Neural progenitor cell (in vitro differentiated cells): Measurements from ENCODE around the gene SPINK13. TPM values are rescaled to one million over a fixed set of nuclear protein-coding genes. Genes with fewer than 3 reads are reported as not detected.
"Not testable (repeated sequence)": the region's sequence is repeated elsewhere in the genome, so short reads cannot be mapped to it uniquely, and the experiment has no call there.

Experiments
- DNase-seq: peaks from one replicate; pipeline ENCODE4 v3.0.0-alpha.2; 2016; ENCODE audit warnings: low spot score
- H2AFZ ChIP-seq: fragments of 200-600 bp; sonication (generic); replicated peaks from 2 replicates; pipeline ENCODE4 v1.6.1; 2016; ENCODE audit warnings: antibody characterized with exemption
- H3F3A ChIP-seq: fragments of 200-600 bp; sonication (generic); 2 replicates; pipeline ENCODE4 v1.6.1; 2016; ENCODE audit warnings: antibody characterized with exemption, low read depth
- H3K27ac ChIP-seq: fragments of 200-600 bp; sonication (generic); 2 replicates; pipeline ENCODE4 v1.5.1; 2016; ENCODE audit warnings: mild to moderate bottlenecking
- H3K27me3 ChIP-seq: fragments of 200-600 bp; sonication (generic); 2 replicates; pipeline ENCODE4 v1.6.1; 2016; ENCODE audit warnings: mild to moderate bottlenecking, moderate library complexity
- H3K36me3 ChIP-seq: fragments of 200-600 bp; sonication (generic); 2 replicates; pipeline ENCODE4 v1.5.1; 2016
- H3K4me1 ChIP-seq: fragments of 200-600 bp; sonication (generic); 2 replicates; pipeline ENCODE4 v1.6.1; 2016; ENCODE audit warnings: mixed run types
- H3K4me2 ChIP-seq: fragments of 200-600 bp; sonication (generic); 2 replicates; pipeline ENCODE4 v1.6.1; 2016
- H3K4me3 ChIP-seq: fragments of 200-600 bp; sonication (generic); 2 replicates; pipeline ENCODE4 v1.5.1; 2016
- H3K79me2 ChIP-seq: fragments of 200-600 bp; sonication (generic); 2 replicates; pipeline ENCODE4 v1.6.1; 2016; ENCODE audit warnings: low read depth
- H3K9ac ChIP-seq: fragments of 200-600 bp; sonication (generic); 2 replicates; pipeline ENCODE4 v1.6.1; 2016
- H3K9me3 ChIP-seq: fragments of 200-600 bp; sonication (generic); 2 replicates; pipeline ENCODE4 v1.5.1; 2016; ENCODE audit warnings: low read depth
- H4K20me1 ChIP-seq: fragments of 200-600 bp; sonication (generic); 2 replicates; pipeline ENCODE4 v1.6.1; 2016; ENCODE audit warnings: low read depth
- H3K27ac Mint-ChIP-seq: 3 replicates; pipeline ENCODE4 v1.8.0; 2021; ENCODE audit warnings: mixed read lengths
- H3K27me3 Mint-ChIP-seq: 2 replicates; pipeline ENCODE4 v1.8.0; 2022; ENCODE audit warnings: low read depth, mild to moderate bottlenecking, inconsistent platforms, moderate library complexity, mixed read lengths; ENCODE audit not compliant: insufficient read depth
- H3K36me3 Mint-ChIP-seq: 3 replicates; pipeline ENCODE4 v1.8.0; 2021; ENCODE audit warnings: mixed read lengths
- H3K4me1 Mint-ChIP-seq: 3 replicates; pipeline ENCODE4 v1.8.0; 2021; ENCODE audit warnings: mixed read lengths
- H3K4me3 Mint-ChIP-seq: 3 replicates; pipeline ENCODE4 v1.8.0; 2021; ENCODE audit warnings: mild to moderate bottlenecking, moderate library complexity, mixed read lengths
- H3K9me3 Mint-ChIP-seq: 3 replicates; pipeline ENCODE4 v1.8.0; 2020; ENCODE audit warnings: mixed read lengths
- EZH2 ChIP-seq: fragments of 200-600 bp; sonication (generic); IDR thresholded peaks from 2 replicates; pipeline ENCODE4 v1.6.1; 2017; ENCODE audit warnings: antibody characterized with exemption, mild to moderate bottlenecking, moderate library complexity
- EZH2phosphoT487 ChIP-seq: fragments of 200-600 bp; sonication (generic); IDR thresholded peaks from 2 replicates; pipeline ENCODE4 v1.6.1; 2017; ENCODE audit warnings: antibody characterized with exemption
- total RNA-seq: library from RNA; depleted of rRNA; stranded (reverse); fragments of >200 nt; gene quantifications from 2 replicates; pipeline ENCODE4 v1.2.3, GENCODE V29; 2015; ENCODE audit warnings: low replicate concordance
- TF ChIP-seq, protein P1 (sequence below): fragments of 200-600 bp; sonication (generic); IDR thresholded peaks from 2 replicates; pipeline ENCODE4 v1.5.1; 2017; ENCODE audit warnings: antibody characterized with exemption, mild to moderate bottlenecking

Gene SPINK13
- total RNA-seq, 1 donor from 2014 or later = not detected

DNA sequence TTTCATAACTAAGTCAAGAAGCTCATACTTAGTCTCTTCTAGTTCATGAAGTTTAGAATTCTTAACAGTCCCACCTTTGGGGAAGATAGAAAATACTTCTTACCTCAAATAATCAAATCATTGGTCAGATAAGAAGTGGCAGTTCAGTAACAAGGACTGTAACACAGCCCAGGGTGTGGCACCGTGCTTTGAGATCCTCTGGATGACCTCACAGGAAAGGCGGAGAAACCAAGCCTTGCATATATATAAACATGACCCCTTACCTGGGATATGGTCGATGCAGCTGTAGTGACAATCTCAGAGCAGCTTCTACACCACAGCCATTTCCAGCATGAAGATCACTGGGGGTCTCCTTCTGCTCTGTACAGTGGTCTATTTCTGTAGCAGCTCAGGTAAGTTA is 43.6 kb downstream of the SPINK13 start, which contains the start of gene SPINK7:
SPINK7 (plus strand) TSS at position 271 of the 400 bp plus-strand sequence; CDS start at position 332, 61 bp downstream.
- Histone ChIP-seq H3K36me3 (no peaks in the 10 kb centered on the region), H3K27me3 (no peaks in the 10 kb centered on the region), H2AFZ (no peak within 1 kb of the TSS), H3F3A (no peaks in the 10 kb centered on the region), H3K4me3 (no peak within 1 kb of the TSS), H3K79me2 (no peaks in the 10 kb centered on the region), H3K4me1 (peaks cover 7% of the 10 kb centered on the region), H3K4me2 (no peak within 1 kb of the TSS), H4K20me1 (no peaks in the 10 kb centered on the region), H3K27ac (no peak within 1 kb of the TSS), H3K9ac (no peak within 1 kb of the TSS), H3K9me3 (no peaks in the 10 kb centered on the region)
- Mint-ChIP-seq H3K27me3 (no peaks in the 10 kb centered on the region), H3K4me3 (no peak within 1 kb of the TSS), H3K27ac (no peak within 1 kb of the TSS), H3K36me3 (no peaks in the 10 kb centered on the region), H3K4me1 (no peaks in the 10 kb centered on the region), H3K9me3 (peaks cover 8% of the 10 kb centered on the region)
- DNase-seq = no peak
- TF ChIP-seq EZH2 (no peak), EZH2phosphoT487 (no peak)
- TF ChIP-seq, protein P1, sequence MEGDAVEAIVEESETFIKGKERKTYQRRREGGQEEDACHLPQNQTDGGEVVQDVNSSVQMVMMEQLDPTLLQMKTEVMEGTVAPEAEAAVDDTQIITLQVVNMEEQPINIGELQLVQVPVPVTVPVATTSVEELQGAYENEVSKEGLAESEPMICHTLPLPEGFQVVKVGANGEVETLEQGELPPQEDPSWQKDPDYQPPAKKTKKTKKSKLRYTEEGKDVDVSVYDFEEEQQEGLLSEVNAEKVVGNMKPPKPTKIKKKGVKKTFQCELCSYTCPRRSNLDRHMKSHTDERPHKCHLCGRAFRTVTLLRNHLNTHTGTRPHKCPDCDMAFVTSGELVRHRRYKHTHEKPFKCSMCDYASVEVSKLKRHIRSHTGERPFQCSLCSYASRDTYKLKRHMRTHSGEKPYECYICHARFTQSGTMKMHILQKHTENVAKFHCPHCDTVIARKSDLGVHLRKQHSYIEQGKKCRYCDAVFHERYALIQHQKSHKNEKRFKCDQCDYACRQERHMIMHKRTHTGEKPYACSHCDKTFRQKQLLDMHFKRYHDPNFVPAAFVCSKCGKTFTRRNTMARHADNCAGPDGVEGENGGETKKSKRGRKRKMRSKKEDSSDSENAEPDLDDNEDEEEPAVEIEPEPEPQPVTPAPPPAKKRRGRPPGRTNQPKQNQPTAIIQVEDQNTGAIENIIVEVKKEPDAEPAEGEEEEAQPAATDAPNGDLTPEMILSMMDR = no peak

DNA sequence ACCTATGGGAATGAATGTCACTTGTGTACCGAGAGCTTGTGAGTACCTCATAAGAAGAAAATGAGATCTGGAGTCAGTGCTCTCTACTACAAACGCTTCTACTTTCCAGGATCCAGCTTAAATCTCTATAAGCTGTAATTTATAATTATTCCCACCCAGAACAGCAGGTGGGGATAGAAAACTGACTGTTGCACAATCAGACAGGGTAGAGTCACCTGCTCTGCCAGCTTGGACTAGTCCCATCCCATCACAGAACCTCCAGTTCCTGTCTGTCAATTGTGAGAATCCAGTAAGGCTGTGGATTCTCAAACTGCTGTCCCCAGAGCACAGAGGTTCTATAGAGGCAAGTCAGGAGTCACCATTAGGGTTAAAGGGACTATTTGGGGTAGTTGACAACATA is 45.6 kb downstream of the SPINK13 start:
- Histone ChIP-seq H3K9me3 (no peaks in the 10 kb centered on the region), H3K27ac (no peak overlapping the region), H2AFZ (no peak overlapping the region), H3K9ac (no peak overlapping the region), H3K36me3 (no peaks in the 10 kb centered on the region), H3K4me1 (peaks cover 7% of the 10 kb centered on the region), H3F3A (no peaks in the 10 kb centered on the region), H3K4me3 (no peak overlapping the region), H3K4me2 (no peak overlapping the region), H3K79me2 (no peaks in the 10 kb centered on the region), H3K27me3 (no peaks in the 10 kb centered on the region), H4K20me1 (no peaks in the 10 kb centered on the region)
- no peak for DNase-seq
- no peak for TF ChIP-seq EZH2
- TF ChIP-seq, protein P1 = no peak
- no peak for TF ChIP-seq EZH2phosphoT487
- H3K27ac Mint-ChIP-seq = no peak overlapping the region
- no peak overlapping the region for H3K4me3 Mint-ChIP-seq
- no peaks in the 10 kb centered on the region for H3K36me3 Mint-ChIP-seq
- no peaks in the 10 kb centered on the region for H3K27me3 Mint-ChIP-seq
- H3K4me1 Mint-ChIP-seq = no peaks in the 10 kb centered on the region
- peaks cover 3% of the 10 kb centered on the region for H3K9me3 Mint-ChIP-seq

DNA sequence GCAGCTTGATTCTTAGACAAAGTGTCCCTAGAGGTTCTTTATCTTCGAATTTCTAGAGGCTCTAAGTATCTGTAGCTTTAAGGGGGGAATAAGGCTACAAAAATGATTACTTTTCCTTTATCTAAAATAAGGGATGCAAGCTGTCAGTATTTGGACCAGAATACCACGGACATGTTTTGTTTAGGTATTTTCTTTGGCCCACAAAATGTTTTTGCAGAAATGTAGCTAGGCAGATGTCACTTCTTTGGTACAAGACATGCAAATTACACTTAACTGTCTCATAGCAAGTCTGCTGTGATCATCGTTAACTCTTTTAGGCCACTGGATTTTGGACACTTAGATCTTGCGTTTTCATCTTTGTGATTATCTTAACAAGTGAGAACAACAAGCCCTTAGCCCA is 46.1 kb downstream of the SPINK13 start:
- no peaks in the 10 kb centered on the region for H3K36me3 ChIP-seq
- H3K27ac ChIP-seq = no peak overlapping the region
- H3K9ac ChIP-seq = no peak overlapping the region
- TF ChIP-seq EZH2 (no peak), EZH2phosphoT487 (no peak)
- DNase-seq = no peak
- Mint-ChIP-seq H3K36me3 (no peaks in the 10 kb centered on the region), H3K27ac (no peak overlapping the region), H3K27me3 (no peaks in the 10 kb centered on the region), H3K4me1 (no peaks in the 10 kb centered on the region), H3K4me3 (no peak overlapping the region), H3K9me3 (peaks cover 4% of the 10 kb centered on the region)
- H3K27me3 ChIP-seq = no peaks in the 10 kb centered on the region
- peak overlapping the region; percentile 83 for H2AFZ ChIP-seq
- no peak overlapping the region for H3K4me2 ChIP-seq
- H3K4me1 ChIP-seq = peaks cover 7% of the 10 kb centered on the region
- no peaks in the 10 kb centered on the region for H3F3A ChIP-seq
- H3K9me3 ChIP-seq = no peaks in the 10 kb centered on the region
- no peaks in the 10 kb centered on the region for H4K20me1 ChIP-seq
- H3K4me3 ChIP-seq = no peak overlapping the region
- no peaks in the 10 kb centered on the region for H3K79me2 ChIP-seq

DNA sequence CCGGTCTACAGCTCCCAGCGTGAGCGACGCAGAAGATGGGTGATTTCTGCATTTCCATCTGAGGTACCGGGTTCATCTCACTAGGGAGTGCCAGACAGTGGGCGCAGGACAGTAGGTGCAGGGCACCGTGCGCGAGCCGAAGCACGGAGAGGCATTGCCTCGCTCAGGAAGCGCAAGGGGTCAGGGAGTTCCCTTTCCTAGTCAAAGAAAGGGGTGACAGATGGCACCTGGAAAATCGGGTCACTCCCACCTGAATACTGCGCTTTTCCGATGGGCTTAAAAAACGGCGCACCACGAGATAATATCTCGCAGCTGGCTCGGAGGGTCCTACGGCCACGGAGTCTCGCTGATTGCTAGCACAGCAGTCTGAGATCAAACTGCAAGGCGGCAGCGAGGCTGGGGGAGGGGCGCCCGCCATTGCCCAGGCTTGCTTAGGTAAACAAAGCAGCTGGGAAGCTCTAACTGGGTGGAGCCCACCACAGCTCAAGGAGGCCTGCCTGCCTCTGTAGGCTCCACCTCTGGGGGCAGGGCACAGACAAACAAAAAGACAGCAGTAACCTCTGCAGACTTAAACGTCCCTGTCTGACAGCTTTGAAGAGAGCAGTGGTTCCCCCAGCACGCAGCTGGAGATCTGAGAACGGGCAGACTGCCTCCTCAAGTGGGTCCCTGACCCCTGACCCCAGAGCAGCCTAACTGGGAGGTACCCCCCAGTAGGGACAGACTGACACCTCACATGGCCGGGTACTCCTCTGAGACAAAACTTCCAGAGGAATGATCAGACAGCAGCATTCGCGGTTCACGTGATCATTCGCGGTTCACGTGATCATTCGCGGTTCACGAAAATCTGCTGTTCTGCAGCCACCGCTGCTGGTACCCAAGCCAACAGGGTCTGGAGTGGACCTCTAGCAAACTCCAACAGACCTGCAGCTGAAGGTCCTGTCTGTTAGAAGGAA is 51.7 kb downstream of the SPINK13 start:
- H3K36me3 ChIP-seq, H3K9me3 ChIP-seq, H3K27me3 Mint-ChIP-seq, H3K36me3 Mint-ChIP-seq, H3F3A ChIP-seq, H3K9me3 Mint-ChIP-seq, H3K9ac ChIP-seq, H4K20me1 ChIP-seq, H3K27ac ChIP-seq, H3K4me1 ChIP-seq, H3K79me2 ChIP-seq, H3K4me1 Mint-ChIP-seq: not testable (repeated sequence)
- Histone ChIP-seq H3K27me3 (peaks cover 20% of the 10 kb centered on the region), H3K4me3 (peak overlapping the region; percentile 45), H2AFZ (peak overlapping the region; percentile 85), H3K4me2 (peak overlapping the region; percentile 75)
- Mint-ChIP-seq H3K27ac (peak overlapping the region; percentile 96), H3K4me3 (peak overlapping the region; percentile 82)
- DNase-seq = peak; percentile 11
